ENCODE data around the gene TNFRSF25.

DNA sequence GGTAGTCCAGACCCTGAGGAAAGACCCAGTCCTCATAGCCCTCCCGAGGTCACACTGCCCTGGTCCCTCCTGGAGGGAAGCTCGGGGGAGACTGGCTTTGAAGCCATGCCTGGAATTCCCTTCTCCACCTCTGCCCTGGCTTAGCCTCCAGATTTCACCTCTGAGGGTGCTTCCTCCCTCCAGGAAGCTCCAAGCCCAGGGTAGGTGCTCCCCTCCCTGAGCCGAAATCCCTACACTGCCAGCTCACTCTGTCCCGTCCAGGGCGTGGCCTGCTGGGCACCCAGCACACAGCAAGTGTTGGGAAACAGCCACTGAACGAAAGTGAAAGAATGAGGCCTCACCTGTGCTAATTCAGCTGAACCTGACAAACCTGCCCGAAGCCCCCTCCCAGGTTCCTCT, 6.0 kb upstream of the TNFRSF25 start:
- TF ChIP-seq, protein P1, sequence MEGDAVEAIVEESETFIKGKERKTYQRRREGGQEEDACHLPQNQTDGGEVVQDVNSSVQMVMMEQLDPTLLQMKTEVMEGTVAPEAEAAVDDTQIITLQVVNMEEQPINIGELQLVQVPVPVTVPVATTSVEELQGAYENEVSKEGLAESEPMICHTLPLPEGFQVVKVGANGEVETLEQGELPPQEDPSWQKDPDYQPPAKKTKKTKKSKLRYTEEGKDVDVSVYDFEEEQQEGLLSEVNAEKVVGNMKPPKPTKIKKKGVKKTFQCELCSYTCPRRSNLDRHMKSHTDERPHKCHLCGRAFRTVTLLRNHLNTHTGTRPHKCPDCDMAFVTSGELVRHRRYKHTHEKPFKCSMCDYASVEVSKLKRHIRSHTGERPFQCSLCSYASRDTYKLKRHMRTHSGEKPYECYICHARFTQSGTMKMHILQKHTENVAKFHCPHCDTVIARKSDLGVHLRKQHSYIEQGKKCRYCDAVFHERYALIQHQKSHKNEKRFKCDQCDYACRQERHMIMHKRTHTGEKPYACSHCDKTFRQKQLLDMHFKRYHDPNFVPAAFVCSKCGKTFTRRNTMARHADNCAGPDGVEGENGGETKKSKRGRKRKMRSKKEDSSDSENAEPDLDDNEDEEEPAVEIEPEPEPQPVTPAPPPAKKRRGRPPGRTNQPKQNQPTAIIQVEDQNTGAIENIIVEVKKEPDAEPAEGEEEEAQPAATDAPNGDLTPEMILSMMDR (IDR thresholded peaks at IDR 0.05): no peak
- TF ChIP-seq EP300 (IDR thresholded peaks at IDR 0.05): no peak
